GM21528 (cell line): ENCODE results near the gene ACYP2.
"Not testable (repeated sequence)": the region's sequence is repeated elsewhere in the genome, so short reads cannot be mapped to it uniquely, and the experiment has no call there.

Experiments
- ATAC-seq: cut with Tn5 transposase; IDR thresholded peaks from one replicate; pipeline ENCODE4 v1.9.1; 2021; ENCODE audit warnings: mild to moderate bottlenecking, moderate library complexity; ENCODE audit not compliant: unreplicated experiment, low FRiP score

The ACYP2 gene

DNA sequence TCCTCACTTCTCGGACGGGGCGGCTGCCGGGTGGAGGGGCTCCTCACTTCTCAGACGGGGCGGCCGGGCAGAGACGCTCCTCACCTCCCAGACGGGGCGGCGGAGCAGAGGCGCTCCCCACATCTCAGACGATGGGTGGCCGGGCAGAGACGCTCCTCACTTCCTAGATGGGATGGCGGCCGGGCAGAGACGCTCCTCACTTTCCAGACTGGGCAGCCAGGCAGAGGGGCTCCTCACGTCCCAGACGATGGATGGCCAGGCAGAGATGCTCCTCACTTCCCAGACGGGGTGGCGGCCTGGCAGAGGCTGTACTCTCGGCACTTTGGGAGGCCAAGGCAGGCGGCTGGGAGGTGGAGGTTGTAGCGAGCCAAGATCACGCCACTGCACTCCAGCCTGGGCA, 19.3 kb upstream of the ACYP2 start:
- not testable (repeated sequence) for ATAC-seq

DNA sequence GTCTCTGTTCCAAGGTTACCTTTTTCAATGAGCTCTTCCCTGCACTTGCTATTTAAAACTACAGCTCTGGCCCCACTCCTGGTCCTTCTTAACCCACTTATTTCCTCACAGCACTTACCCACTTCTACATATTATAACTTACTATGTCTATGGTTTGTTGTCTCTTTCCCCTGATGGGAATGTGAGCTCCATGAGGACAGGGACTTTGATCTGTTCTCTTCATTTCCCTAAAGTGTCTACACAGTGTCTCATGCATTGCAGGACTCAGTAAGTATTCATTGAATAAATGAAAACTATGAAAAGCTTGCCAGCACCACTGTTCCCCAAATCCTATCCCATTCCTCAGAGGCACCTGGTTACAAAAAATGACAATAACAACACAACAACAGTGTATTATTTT, 18.3 kb upstream of the ACYP2 start:
- ATAC-seq = no peak

DNA sequence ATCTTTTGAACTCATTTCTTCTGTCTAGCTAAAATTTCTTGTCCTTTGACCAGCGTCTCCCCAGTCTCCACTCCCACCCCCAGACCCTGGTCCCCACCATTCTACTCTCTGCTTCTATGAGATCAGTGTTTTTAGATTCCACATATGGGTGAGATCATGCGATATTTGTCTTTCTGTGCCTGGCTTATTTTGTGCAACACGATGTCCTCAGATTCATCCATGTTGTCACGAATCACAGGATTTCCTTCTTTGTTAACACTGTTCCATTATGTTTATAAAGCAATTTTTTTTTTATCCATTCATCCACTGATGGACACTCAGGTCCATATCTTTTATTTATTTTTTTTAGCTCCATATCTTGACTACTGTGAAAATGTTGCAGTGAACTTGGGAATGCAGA, 16.0 kb upstream of the ACYP2 start:
- no peak for ATAC-seq

DNA sequence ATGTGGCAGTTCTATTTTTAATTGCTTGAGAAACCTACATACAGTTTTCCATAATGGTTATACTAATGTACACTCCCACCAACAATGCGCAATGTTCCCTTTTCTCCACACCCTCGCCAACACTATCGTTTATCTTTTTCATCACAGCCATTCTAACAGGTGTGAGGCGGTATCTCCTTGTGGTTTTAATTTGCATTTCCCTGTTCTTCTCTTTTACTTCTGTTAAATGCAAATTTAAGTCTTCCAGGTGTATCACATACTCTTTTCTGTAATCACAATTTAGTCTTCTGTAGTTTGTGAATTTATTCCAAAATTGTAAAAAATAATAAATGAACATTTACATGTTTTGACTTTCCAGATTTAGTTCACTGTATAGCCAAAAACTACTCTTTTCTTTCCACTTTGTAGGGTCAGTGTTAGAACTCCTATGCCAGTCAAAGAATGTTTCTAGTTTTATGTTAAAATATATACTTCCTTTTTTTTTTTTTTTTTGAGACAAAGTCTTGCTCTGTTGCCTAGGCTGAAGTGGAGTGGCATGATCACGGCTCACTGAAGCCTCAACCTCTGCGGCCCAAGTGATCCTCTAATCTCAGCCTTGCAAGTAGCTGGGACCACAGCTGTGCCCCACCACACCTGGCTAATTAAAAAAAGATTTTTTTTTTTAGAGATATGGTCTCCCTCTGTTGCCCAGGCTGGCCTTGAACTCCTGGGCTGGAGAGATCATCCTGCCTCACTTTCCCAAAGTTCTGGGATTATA, 15.4 kb upstream of the ACYP2 start:
- peak; percentile 83 for ATAC-seq

DNA sequence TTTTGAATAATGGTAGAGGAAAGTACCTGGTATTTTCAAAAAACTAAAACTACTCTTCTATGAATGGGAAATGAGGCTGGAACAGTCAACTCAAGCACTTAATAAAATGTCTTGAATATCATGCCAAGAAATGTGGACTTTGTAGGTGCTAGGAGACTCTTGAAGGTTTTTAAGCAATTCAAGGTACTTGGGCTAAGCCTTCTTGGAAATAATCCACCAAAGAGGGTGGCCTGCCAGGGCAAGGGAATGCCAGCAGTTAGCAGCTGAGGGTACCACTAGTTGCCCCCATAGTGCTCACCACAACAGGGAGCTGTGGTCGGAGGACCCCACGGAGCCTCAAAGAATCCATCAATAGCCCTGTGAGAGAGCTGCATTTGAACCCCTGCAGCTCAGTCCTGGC, 14.6 kb upstream of the ACYP2 start:
- ATAC-seq = no peak

DNA sequence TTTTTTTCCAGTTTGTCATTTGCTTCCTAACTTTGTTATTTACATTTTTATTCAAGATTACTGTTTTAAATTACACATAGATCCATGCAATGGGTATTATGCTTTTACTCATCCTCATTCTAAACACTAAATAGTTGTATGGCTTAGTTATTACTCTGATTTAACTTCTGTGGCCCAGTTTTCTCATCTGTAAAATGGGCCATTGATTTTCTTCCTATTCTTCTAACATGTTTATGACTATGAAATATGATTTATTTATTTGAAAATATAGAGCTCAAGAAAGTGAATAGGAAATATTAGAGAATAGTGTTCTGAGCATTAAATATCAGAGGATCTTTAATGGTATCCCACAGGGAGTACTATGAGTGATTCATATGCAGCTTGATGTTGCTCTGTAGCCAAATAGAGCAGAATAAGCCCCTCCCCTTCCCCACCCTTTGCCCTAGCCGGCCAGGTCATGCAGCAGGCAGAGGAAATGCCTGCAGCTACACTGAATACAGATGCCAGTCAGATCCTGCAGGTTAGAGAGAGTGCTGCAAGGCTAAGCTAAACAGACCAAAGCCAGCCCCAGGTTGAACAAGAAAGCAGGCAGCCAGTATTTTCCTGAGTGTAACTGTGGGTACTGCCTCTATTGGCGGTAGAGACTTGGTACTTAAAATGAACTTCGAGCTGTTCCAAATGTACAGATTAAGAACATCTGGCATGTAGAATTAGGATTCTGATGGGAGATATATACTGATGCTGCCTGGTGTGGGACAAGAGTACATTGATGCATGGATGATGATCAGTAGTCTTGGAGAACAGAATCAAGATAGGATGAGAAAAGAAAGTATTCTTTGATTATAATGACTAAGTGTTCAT, 11.7 kb upstream of the ACYP2 start:
- no peak for ATAC-seq

DNA sequence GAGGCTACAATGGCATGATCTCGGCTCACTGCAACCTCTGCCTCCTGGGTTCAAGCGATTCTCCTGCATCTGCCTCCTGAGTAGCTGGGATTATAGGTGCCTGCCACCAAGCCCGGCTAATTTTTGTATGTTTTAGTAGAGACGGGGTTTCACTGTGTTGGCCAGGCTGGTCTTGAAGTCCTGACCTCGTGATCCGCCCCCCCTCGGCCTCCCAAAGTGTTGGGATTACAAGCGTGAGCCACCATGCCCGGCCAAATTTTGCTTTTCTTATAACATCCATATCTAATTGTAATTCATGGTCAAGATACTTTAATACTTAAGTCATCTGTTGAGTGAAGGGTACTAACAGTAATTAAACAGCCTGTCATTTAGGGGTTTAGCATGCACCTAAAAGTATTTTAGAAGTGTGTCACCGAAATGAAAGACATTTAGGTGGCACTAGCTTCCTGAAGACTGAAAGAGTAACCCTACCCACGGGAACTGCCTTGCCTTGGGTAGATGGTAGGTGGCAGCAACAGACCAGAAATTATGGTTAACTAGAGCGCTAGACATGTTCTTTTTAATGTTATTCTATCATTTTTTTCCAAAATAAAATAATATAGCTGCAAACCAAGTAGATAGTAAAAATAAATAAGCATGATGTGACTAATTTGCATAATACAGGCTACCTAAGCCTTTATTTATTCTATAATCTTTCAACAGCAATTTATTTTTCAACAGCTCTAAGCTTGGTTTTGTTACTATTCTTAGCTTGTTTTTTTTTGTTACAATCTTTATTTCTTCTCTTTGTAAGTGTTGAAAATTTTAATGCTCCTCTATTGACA, 8.6 kb upstream of the ACYP2 start:
- ATAC-seq = peak; percentile 55

DNA sequence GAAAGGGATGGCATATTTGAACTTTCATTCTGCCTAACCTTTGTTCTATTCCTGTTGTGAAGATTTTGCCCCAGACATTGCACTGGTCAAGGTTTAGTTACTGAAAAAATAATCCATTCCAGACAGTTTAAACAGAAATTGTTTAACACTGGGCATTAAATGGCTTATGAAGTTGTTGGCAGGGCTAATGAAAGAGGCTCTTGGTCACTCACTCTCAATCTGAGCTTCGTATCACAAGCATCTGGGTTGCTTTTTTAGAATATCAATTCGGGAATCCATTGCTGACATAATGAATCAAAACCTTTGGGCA, 8.0 kb upstream of the ACYP2 start:
- no peak for ATAC-seq

DNA sequence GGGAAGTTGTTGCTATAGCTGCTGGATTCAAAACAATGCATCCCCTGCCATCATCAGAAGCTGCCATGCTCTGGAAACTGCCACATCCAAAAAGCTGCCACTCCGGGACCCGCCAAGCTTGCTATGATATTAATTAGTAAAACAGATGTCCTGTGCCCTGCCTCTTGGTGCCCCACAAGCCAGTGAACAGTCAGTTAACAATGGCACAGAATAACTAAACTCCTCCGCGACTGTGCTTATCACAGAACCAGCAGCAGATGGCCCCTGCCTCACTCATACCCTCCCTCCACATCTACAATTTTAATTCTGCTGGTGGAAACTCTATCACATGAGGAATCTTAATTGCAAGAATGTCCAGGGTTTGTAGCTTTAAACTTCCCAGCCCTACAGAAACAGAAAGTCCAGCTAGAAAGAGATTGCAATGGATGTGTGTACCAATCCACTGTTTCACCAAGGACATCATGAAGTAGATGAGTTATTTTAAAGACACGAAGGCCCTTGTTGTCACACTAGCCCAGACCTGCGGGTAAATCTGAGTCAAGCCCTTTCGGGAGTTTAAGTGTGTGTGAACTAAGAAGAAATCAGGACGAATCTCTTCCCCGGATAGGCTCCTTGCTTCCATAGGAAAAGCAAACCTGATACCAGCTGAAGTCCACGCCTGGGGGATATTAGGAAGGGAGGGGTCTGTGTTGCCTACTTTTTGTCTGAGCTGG, 7.4 kb upstream of the ACYP2 start:
- ATAC-seq = no peak

DNA sequence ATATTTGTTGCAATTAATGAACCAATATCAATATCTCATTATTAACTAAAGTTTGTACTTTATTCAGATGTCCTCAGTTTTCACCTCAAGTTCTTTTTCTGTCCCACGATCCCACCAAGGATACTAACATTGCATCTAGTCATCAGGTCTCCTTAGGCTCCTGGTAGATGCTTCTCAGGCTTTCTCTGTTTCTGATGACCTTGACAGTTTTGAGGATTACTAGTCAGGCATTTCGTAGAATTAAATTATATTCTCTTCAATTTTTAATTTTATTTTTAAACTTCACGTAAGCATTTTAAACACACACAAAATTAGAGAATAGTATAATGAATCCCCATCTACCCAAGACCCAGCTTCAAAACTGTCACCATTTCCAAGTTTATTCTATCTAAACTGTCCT, 5.6 kb upstream of the ACYP2 start:
- ATAC-seq = no peak

DNA sequence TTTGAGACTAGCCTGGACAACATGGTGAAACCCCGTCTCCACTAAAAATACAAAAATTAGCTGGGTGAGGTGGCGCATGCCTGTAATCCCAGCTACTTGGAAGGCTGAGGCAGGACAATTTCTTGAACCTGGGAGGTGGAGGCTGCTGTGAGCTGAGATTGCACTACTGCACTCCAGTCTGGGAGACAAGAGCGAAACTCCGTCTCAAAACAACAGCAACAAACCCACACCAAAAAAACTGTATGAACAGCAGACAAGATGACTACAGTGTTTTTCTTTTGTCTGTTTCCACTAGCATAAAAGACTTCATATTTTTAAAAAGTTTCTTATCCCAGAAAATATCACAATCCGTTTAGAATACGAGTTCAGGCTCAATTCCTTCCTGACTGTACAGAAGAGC, 936 bp upstream of the ACYP2 start:
- ATAC-seq = not testable (repeated sequence)

DNA sequence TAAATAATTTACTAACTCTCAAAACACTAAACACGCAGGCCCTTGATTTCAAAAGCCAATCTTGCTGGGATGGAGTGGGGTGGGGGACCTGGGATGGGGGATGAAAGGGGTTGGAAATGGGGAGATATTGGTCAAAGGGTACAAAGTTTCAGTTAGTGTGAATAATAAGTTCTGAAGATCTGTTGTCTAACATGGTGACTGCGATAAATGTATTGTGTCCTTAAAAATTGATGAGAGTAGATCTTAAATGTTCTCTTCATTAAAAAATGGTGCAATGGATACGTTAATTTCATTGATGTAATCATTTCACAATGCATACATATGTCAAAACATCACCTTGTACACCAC, 505 bp upstream of the ACYP2 start:
- ATAC-seq = no peak

DNA sequence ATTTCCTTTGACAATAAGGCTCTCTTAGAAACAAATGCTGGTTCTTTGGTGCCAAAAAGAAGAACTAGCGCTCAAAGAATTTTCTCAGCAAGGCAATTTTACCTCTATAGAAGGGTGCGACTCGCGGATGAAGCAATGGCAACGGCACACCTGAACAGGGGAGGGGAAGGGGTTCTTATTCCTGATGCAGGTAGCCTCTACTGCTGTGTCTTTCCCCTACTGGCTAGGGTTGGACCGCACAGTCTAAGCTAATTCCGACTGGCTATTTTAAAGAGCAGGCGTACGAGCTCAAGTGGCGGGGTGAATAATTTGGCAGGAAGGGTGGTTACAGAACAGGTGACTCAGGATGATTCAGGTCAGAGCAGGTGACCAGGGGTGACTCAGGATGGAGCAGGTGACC, 1.2 kb downstream of the ACYP2 start:
- ATAC-seq = not testable (repeated sequence)

DNA sequence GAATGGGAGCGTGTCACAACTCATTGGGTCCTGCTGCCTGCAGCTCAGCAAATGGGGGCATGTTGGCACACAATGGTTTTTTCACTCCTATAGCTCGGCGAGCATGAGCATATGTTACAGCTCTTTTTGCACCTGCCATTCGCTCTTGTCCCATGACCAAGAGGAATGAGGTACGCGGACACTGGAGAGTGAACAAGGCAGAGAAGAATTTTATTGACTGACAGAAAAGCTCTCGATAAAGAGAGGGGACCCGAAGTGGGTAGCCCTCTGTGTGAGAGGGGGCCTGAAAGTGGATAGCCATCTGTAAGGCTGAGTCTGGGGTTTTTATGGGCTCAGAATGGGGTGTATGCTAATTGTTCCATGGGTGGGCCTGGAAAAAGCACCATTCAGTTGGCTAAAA, 5.5 kb downstream of the ACYP2 start:
- ATAC-seq = no peak

DNA sequence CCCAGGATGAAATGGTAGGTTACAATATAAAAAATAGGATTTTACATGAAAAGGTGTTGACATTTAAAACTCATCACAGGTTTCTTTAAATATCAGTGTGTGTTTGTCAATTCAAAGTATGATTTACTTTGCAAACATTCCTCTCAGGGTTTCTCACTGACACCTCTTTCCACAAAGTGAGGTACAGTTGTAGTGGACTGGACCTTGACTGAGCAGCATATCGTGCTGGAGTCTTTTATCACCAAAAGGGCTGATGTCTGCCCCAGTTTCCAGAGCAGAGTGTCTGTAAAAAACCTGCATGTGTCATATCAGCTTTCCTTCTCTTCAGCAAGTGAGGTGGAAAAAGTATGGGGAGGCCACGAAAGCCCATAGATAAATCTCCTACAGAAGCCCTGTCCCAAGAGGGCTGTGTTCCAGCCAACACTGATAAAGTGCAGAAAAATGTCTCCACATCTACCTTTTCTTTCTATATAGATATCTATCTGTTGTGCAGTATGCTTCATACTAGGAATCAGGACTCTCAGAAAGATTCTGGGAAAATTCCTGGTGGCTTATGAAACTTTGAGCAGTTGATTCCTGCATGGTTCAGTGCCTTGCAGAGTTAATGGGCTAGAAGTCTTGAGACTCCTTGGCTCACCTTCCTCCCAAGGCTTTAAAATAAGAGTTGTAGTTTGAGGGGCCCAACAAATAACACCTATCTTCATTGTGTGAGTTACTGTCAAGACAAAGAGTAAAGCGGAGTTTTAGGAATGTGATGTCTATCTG, 6.9 kb downstream of the ACYP2 start:
- no peak for ATAC-seq

DNA sequence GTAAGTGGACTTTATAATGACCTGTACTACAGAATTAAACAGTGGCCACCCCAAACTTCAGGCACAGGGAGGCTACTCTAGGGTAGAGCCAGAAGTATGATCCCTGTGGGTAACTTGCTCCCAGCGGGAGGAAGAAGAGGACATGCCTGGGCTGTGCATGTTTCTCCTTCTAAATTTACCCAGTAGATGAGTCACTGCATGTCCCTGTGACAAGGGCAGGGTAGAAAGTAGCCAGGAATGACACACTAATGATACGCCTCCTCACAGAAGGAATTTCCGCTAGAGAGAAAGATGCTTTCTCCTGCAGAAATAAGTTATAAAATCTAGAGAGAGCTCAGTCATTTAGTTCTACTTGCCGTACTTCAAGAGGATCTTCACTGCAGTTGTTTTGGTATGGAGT, 7.5 kb downstream of the ACYP2 start:
- no peak for ATAC-seq

DNA sequence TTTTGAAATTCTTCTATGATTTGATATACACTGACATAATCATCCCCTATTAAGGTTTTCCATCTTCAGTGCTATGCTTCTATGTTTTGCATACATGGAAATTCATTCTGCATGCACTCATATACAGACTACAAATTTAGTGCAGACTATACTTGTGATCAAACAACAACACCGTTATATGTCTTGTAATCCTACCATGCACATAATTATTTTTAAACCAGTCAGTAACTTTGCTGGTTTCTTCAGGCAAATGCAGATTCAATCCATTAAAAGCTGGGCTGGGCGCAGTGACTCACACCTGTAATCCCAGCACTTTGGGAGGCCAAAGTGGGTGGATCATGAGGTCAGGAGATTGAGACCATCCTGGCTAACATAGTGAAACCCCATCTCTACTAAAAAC, 11.8 kb downstream of the ACYP2 start:
- ATAC-seq = not testable (repeated sequence)

DNA sequence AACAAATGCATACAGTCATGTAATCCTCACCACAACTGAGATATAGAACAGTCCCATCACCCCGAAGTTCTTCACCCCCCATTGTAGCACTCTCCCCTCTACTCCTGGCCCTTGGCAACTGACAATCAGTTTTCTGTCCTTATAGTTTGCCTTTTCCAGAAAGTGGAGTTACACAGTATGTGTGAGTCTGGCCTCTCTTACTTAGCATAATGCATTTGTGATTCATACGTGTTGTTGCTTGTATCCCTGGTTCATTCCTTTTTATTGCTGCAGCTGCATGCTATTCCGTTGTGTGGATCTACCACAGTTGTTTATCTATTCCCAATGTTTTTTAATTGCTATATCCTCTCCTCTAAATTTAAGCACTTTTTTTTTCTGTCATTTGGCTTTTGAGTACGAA, 17.6 kb downstream of the ACYP2 start:
- no peak for ATAC-seq

DNA sequence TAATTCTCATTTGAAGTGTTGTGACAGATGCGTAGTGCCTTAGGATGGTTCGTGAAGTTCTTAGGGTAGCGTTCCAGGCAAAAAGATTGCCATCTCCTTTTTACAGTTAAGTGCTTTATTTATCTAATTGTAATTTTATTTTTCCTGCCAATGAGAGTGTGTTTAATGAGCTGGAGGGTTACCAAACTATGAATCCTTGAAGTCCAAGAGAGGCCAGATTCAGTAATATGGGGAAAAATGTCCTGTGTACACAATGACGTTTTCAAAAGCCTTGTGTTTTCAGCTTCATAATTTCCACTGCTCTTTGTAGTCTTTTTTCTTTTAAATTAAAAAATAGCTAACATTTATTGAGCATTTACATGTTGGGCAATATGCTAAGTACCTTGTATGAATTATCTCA, 23.8 kb downstream of the ACYP2 start:
- no peak for ATAC-seq

DNA sequence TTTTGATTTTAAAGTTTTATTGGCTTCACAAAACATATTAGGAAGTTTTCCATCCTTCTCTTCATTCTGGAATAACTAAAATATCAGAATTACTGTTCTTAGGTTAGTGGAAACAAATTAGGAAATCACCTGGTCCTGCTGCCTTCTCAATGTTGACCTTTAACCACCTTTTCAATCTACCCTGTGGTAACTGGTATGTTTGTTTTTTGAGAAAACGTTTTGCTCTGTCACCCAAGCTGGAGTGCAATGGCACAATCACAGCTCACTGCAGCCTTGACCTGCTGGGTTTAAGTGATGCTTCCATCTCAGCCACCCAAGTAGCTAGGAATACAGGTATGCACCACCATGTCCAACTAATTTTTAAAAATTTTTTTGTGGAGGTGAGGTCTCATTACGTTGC, 28.4 kb downstream of the ACYP2 start:
- ATAC-seq = no peak
